ENCODE measurements around the gene PTPN2. TPM values are rescaled to one million over a fixed set of nuclear protein-coding genes. Genes with fewer than 3 reads are reported as not detected.

PTPN2 gene
- total RNA-seq, 1 donor from 2014 or later: 25.9 TPM

DNA sequence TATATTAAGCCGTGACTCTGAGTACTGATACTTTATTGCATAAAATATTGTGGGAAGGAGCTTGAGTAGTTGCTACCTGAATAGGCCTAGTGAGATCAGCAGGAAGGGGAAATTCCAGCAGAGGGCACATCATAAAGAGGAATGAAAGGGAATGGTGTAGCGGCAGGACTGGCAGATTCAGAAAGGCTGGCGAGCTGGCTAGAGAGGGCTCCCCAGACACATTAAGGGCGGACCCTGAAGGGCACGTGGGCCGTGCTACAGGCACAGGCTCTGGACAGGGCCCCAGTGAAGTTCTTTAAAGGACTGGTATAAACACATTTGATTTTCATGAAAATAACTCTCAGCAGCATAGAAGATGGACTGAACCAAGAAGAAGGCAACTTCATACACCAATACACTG, 43.0 kb downstream of the PTPN2 start:
- Histone ChIP-seq H3K36me3 (ENCODE audit: insufficient read depth, low read length) (no peaks in the 10 kb centered on the region), H3K9me3 (ENCODE audit: insufficient read depth, low read depth, low read length) (no peaks in the 10 kb centered on the region), H3K4me1 (ENCODE audit: insufficient read depth, low read length) (peaks cover 6% of the 10 kb centered on the region), H3K79me2 (ENCODE audit: insufficient read depth, low read length) (peaks cover 22% of the 10 kb centered on the region), H3K9ac (ENCODE audit: low read length) (no peak overlapping the region), H3K27ac (ENCODE audit: low read depth, low read length) (no peak overlapping the region), H3K4me2 (ENCODE audit: low read length) (no peak overlapping the region), H3K4me3 (ENCODE audit: insufficient read depth, low read depth, low read length) (no peak overlapping the region), H3K27me3 (ENCODE audit: insufficient read depth, low read length) (no peaks in the 10 kb centered on the region), H4K20me1 (ENCODE audit: insufficient read depth, low read length) (peaks cover 11% of the 10 kb centered on the region), H2AFZ (ENCODE audit: low read depth, low read length) (no peak overlapping the region)
- peaks cover 25% of the 10 kb centered on the region for H3K4me1 Mint-ChIP-seq (ENCODE audit: low read depth, unreplicated experiment)
- peaks cover 3% of the 10 kb centered on the region for H3K36me3 Mint-ChIP-seq (ENCODE audit: low read depth, unreplicated experiment)
- H3K27me3 Mint-ChIP-seq (ENCODE audit: low read depth, unreplicated experiment): no peaks in the 10 kb centered on the region
- H3K27ac Mint-ChIP-seq (ENCODE audit: unreplicated experiment): no peak overlapping the region
- TF ChIP-seq EZH2 (IDR thresholded peaks at IDR 0.05; ENCODE audit: insufficient read depth, low read length): no peak
- TF ChIP-seq, protein P1, sequence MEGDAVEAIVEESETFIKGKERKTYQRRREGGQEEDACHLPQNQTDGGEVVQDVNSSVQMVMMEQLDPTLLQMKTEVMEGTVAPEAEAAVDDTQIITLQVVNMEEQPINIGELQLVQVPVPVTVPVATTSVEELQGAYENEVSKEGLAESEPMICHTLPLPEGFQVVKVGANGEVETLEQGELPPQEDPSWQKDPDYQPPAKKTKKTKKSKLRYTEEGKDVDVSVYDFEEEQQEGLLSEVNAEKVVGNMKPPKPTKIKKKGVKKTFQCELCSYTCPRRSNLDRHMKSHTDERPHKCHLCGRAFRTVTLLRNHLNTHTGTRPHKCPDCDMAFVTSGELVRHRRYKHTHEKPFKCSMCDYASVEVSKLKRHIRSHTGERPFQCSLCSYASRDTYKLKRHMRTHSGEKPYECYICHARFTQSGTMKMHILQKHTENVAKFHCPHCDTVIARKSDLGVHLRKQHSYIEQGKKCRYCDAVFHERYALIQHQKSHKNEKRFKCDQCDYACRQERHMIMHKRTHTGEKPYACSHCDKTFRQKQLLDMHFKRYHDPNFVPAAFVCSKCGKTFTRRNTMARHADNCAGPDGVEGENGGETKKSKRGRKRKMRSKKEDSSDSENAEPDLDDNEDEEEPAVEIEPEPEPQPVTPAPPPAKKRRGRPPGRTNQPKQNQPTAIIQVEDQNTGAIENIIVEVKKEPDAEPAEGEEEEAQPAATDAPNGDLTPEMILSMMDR (IDR thresholded peaks at IDR 0.05; ENCODE audit: insufficient read depth, low read depth, low read length): no peak
- DNase-seq (ENCODE audit: low read depth) (no peak), FAIRE-seq (no peak)
- no peak overlapping the region for H3K4me3 Mint-ChIP-seq (ENCODE audit: unreplicated experiment)
- no peaks in the 10 kb centered on the region for H3K9me3 Mint-ChIP-seq (ENCODE audit: unreplicated experiment)

DNA sequence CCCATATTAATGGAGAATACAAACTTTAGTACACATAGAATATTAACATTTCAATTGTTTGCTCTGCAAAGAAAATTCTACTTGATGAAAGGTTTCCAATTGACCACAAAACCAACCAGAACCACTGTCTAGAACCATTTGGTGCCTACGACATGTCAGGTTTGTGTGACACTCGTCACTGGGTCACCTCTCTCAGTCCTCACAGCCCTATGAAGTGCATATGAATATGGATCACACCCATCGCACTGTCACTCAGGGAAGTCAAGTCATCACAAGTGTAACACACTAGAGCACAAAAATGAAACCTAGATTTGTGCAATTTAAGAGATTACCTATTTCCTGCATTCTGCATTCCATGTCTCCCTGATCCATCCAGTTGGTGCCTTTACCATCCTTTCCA, 43.7 kb downstream of the PTPN2 start:
- no peak overlapping the region for H3K9ac ChIP-seq (ENCODE audit: low read length)
- no peaks in the 10 kb centered on the region for H3K27me3 ChIP-seq (ENCODE audit: insufficient read depth, low read length)
- H3K27ac ChIP-seq (ENCODE audit: low read depth, low read length): no peak overlapping the region
- Mint-ChIP-seq H3K36me3 (ENCODE audit: low read depth, unreplicated experiment) (peaks cover 6% of the 10 kb centered on the region), H3K4me3 (ENCODE audit: unreplicated experiment) (no peak overlapping the region), H3K4me1 (ENCODE audit: low read depth, unreplicated experiment) (peaks cover 25% of the 10 kb centered on the region), H3K27ac (ENCODE audit: unreplicated experiment) (no peak overlapping the region), H3K9me3 (ENCODE audit: unreplicated experiment) (no peaks in the 10 kb centered on the region), H3K27me3 (ENCODE audit: low read depth, unreplicated experiment) (no peaks in the 10 kb centered on the region)
- no peaks in the 10 kb centered on the region for H3K9me3 ChIP-seq (ENCODE audit: insufficient read depth, low read depth, low read length)
- no peak overlapping the region for H3K4me2 ChIP-seq (ENCODE audit: low read length)
- no peak for TF ChIP-seq EZH2 (IDR thresholded peaks at IDR 0.05; ENCODE audit: insufficient read depth, low read length)
- H2AFZ ChIP-seq (ENCODE audit: low read depth, low read length): no peak overlapping the region
- no peak for DNase-seq (ENCODE audit: low read depth)
- H3K4me1 ChIP-seq (ENCODE audit: insufficient read depth, low read length): peaks cover 6% of the 10 kb centered on the region
- no peak for FAIRE-seq
- H4K20me1 ChIP-seq (ENCODE audit: insufficient read depth, low read length): peaks cover 11% of the 10 kb centered on the region
- peaks cover 22% of the 10 kb centered on the region for H3K79me2 ChIP-seq (ENCODE audit: insufficient read depth, low read length)
- no peak overlapping the region for H3K4me3 ChIP-seq (ENCODE audit: insufficient read depth, low read depth, low read length)
- no peaks in the 10 kb centered on the region for H3K36me3 ChIP-seq (ENCODE audit: insufficient read depth, low read length)

DNA sequence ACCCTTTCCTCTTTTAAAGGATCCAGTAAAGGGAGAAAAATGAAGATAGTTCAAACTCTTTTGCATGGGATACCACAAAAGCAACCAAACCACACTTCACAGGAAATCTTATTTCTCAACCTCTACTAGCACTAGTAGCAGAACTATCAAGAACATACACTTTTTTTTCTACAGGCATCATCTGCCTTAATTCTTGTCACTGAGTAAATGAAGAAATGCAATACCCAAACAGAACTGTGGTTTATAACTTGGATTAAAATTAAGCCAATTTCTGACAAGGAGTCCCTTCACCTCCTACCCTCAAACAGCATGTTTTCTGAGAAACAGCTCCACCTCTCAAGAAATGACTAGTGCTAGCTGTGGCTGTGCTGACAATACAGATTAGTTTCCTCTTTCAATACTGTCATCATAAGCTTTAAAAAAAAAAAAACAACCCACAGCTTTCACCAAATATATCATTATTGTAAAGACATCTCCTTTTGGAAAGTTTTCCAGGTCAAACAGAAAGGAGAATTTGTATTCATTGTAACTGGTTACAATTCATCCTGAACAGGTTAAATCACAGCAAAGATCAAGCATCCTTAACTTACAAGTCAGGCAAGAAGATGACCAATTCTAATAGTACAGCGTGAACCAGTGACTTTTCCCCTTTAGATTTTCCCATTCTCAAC, 44.4 kb downstream of the PTPN2 start:
- H3K4me1 Mint-ChIP-seq (ENCODE audit: low read depth, unreplicated experiment): peaks cover 25% of the 10 kb centered on the region
- Histone ChIP-seq H4K20me1 (ENCODE audit: insufficient read depth, low read length) (peaks cover 11% of the 10 kb centered on the region), H3K4me2 (ENCODE audit: low read length) (no peak overlapping the region), H3K36me3 (ENCODE audit: insufficient read depth, low read length) (no peaks in the 10 kb centered on the region), H3K4me1 (ENCODE audit: insufficient read depth, low read length) (peaks cover 6% of the 10 kb centered on the region), H3K4me3 (ENCODE audit: insufficient read depth, low read depth, low read length) (no peak overlapping the region), H3K9me3 (ENCODE audit: insufficient read depth, low read depth, low read length) (no peaks in the 10 kb centered on the region), H2AFZ (ENCODE audit: low read depth, low read length) (no peak overlapping the region), H3K27ac (ENCODE audit: low read depth, low read length) (no peak overlapping the region), H3K9ac (ENCODE audit: low read length) (no peak overlapping the region), H3K27me3 (ENCODE audit: insufficient read depth, low read length) (no peaks in the 10 kb centered on the region), H3K79me2 (ENCODE audit: insufficient read depth, low read length) (peaks cover 22% of the 10 kb centered on the region)
- TF ChIP-seq EZH2 (IDR thresholded peaks at IDR 0.05; ENCODE audit: insufficient read depth, low read length): no peak
- TF ChIP-seq, protein P1 (IDR thresholded peaks at IDR 0.05; ENCODE audit: insufficient read depth, low read depth, low read length): no peak
- DNase-seq (ENCODE audit: low read depth): peak; percentile 31
- no peak overlapping the region for H3K27ac Mint-ChIP-seq (ENCODE audit: unreplicated experiment)
- H3K36me3 Mint-ChIP-seq (ENCODE audit: low read depth, unreplicated experiment): peaks cover 6% of the 10 kb centered on the region
- no peaks in the 10 kb centered on the region for H3K9me3 Mint-ChIP-seq (ENCODE audit: unreplicated experiment)
- no peaks in the 10 kb centered on the region for H3K27me3 Mint-ChIP-seq (ENCODE audit: low read depth, unreplicated experiment)
- no peak overlapping the region for H3K4me3 Mint-ChIP-seq (ENCODE audit: unreplicated experiment)
- no peak for FAIRE-seq

All from astrocyte (in vitro differentiated cells and primary cell).